GM12892 (cell line): ENCODE results near the gene DCAF7.

Experiments
- DNase-seq: peaks from one replicate; pipeline ENCODE4 v3.0.0; 2011; ENCODE audit not compliant: insufficient read length
- FAIRE-seq: peaks from 2 replicates; lab custom pipeline; 2011; peaks lifted over from hg19 to GRCh38; lab: Jason Lieb, UNC
- POLR2A ChIP-seq: IDR thresholded peaks from 2 replicates; pipeline ENCODE4 v1.6.1; 2011; ENCODE audit warnings: low read depth, low read length, control low read depth
- POLR2AphosphoS5 ChIP-seq: IDR thresholded peaks from 2 replicates; pipeline ENCODE4 v1.6.1; 2011; ENCODE audit warnings: low read depth, low read length, control low read depth
- TAF1 ChIP-seq: IDR thresholded peaks from 2 replicates; pipeline ENCODE4 v1.6.1; 2011; ENCODE audit warnings: low read depth, mild to moderate bottlenecking, control low read depth, low read length, borderline replicate concordance

The DCAF7 gene

GRCh38 chr17:63631062-63631461, 80.8 kb downstream of the DCAF7 start:
- DNase-seq (no peak), FAIRE-seq (no peak)
- TF ChIP-seq POLR2AphosphoS5 (no peak), POLR2A (no peak), TAF1 (no peak)

DNA sequence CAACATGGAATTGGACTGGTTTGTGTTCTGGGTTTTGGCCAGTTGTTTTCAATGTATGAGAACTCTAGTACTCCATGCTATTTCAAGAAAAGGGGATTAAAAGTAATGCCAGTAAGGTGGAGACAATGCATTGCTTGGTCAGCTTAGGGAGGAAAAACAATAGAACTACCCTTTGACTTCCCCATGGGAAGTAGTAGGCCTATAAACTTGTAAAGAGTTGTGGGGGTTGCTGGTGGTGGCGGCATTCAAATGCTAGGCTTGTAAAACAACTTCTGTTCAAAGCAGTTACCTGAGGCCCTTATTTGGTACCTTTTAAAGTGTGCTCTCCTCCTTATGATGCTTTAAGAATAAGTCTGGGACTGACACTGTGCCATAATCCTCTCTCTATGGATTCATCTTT, 81.3 kb downstream of the DCAF7 start:
- FAIRE-seq: no peak

GRCh38 chr17:63633742-63634141, 83.5 kb downstream of the DCAF7 start:
- no peak for TF ChIP-seq TAF1
- TF ChIP-seq POLR2A: no peak
- no peak for TF ChIP-seq POLR2AphosphoS5
- FAIRE-seq (no peak), DNase-seq (no peak)

More for the DNA sequence above, 81.3 kb downstream of the DCAF7 start:
- TF ChIP-seq POLR2AphosphoS5 (no peak), POLR2A (no peak), TAF1 (no peak)
- DNase-seq: no peak

DNA sequence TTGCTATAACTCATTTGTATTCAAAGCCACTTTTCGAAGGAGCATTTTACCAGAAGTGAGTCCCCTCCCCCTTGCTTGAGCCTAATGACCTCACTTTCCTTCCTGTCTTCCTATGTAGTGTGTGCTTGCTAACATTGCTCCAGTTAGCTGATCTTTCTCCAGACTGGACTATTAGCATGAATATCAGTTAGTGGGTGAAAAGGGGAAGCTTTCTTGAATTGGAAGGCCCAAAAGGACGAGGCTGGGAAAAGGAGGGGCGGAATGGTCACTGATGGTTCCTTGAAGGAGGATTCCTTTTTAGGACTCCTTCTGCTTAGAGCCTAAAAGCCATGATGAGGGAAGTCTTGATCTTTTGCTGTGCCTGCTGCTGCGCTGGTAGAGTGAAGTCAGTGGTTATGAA, 83.9 kb downstream of the DCAF7 start:
- no peak for TF ChIP-seq POLR2AphosphoS5
- TF ChIP-seq TAF1: no peak
- TF ChIP-seq POLR2A: no peak
- DNase-seq: no peak
- FAIRE-seq: no peak

DNA sequence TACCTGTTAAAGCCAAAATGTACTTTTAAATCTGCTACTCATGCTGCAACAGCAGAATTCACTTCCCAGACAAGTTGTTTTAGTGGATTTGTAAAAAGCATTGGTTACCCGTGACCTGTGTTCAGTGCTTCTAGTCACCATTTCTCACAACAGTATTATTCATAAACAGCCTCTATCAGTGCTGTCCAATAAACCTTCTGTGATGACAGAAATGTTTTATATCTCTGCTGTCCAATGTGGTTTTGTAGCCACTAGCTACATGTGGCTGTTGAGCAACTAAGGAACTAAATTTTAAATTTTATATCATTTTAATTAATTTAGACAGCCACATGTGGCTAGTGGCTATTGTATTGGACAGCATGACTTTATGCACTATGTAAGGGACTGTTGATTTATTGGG, 84.5 kb downstream of the DCAF7 start:
- no peak for FAIRE-seq

DNA sequence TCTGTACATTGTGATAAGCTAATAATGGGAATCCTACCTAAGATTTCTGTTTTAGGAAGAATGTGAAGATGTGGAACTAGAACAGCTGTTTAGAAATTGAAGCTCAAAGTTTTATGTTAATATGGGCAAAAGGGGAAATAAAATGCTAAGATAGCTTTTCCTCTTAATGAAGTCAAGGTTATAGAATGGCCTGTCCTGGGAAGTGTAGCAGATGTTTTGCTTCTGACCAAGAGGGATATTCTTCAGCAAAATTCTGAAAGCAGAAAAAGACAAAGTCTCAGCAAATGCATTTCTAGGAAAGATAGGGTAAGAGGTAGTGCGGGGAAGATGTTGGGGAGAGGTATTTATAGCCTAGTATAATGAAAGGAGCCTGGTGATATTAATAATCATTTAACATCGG, 85.0 kb downstream of the DCAF7 start:
- FAIRE-seq (no peak), DNase-seq (no peak)
- no peak for TF ChIP-seq POLR2A

More for the DNA sequence above, 84.5 kb downstream of the DCAF7 start:
- no peak for DNase-seq
- TF ChIP-seq TAF1: no peak

GRCh38 chr17:63635787-63636186, 85.5 kb downstream of the DCAF7 start:
- DNase-seq (no peak), FAIRE-seq (no peak)
- no peak for TF ChIP-seq POLR2AphosphoS5
- TF ChIP-seq TAF1: no peak
- TF ChIP-seq POLR2A: no peak

DNA sequence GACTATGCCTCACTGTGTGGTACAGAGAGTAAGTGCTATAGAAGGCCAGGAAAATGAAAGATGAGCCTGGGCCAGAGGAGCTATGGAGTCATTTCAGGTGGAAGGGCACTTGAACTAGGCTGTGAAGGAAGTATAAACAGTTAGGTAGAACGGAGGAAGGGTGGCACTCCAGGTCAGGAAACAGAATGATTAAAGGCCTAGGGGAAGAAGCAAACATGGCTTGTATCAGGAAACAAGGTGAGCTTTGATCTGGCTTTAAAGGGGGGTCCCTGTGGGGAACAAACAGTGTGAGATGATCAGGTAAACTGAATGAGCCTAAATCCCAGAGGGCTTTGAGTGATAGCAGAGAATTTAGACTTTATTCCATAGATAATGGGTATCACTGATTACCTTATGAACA, 88.8 kb downstream of the DCAF7 start:
- DNase-seq (no peak), FAIRE-seq (no peak)
- TF ChIP-seq POLR2A (no peak), POLR2AphosphoS5 (no peak), TAF1 (no peak)

GRCh38 chr17:63640038-63640437, 89.8 kb downstream of the DCAF7 start:
- TF ChIP-seq POLR2A (no peak), TAF1 (no peak), POLR2AphosphoS5 (no peak)
- FAIRE-seq: no peak
- DNase-seq: no peak

DNA sequence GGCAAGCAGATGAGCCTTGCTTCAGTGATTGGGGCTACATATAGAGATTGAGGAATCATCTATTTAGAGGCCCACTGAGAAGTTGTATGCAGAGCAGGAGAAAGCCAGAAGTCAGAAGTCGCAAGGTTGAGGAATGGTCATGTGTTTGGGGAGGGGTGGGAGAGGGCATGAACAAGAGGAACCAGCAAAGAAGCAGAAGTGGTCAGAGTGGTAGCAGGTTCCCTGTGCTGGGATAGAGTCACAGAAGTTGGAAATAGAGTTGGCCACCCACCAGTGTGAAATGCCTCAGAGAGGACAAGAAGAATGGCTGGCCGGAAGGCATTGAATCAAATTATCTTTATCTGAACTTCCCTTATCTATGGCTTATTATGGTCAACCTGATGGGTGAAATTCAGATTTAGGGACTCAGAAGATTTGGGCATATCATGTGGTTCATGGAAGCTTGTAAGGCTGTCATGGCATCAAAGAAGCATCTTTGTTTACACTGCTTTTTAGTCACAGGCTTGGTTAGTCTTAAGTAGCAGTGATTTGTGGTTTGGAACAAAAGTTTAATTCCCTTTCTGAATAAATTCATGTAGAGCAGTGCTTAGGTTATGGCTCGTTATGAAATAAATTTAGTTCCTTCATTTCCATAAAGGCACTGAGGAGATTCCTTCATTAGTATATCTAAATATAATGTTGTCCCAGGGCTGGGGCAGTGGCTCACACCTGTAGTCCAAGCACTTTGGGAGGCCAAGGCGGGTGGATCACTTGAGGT, 91.6 kb downstream of the DCAF7 start:
- no peak for FAIRE-seq
- DNase-seq: no peak
- TF ChIP-seq POLR2A (no peak), POLR2AphosphoS5 (no peak), TAF1 (no peak)
